NT2/D1 (cell line): ENCODE results near the gene AHCYL2.

Source experiments
- SUZ12 ChIP-seq: IDR thresholded peaks from 2 replicates; pipeline ENCODE4 v1.6.1; 2011; ENCODE audit not compliant: insufficient read length, insufficient read depth; ENCODE audit errors: extremely low read depth
- ZNF274 ChIP-seq: IDR thresholded peaks from 2 replicates; pipeline ENCODE4 v1.6.1; 2011; ENCODE audit warnings: mild to moderate bottlenecking, low read depth, low read length

DNA sequence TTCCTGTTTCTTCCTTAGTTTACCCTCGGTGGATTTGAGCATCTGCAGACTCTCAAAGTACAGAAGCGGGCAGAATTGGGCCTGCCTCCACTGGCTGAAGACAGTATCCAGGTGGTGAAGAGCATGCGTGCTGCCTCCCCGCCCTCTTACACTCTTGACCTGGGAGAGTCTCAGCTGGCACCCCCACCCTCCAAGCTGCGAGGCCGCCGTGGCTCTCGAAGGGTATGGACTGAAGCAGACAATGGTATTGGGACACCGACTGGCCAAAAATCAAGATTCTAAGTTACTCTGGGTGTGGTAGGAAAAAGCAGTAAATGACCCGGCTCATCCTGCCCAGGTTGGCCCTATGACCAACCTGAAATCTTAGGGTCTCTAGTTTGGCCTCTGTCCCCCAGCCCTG, 231.6 kb downstream of the AHCYL2 start:
- TF ChIP-seq SUZ12 (no peak), ZNF274 (no peak)
